ENCODE measurements around the gene GP5. TPM values are rescaled to one million over a fixed set of nuclear protein-coding genes. Genes with fewer than 3 reads are reported as not detected.

The GP5 gene
- total RNA-seq, 2 donors from 2014 or later = 0.14 TPM; not detected in 1

- Histone ChIP-seq H3K36me3 (no peaks in the 10 kb centered on the region), H3K9me3 (no peaks in the 10 kb centered on the region), H3K4me1 (ENCODE audit: control insufficient read depth in 1 of 2, low read depth in 2 of 2) (peaks cover 8 to 13% of the 10 kb centered on the region in 2 donors), H3K4me3 (no peak overlapping the region), H3K27ac (no peak overlapping the region), H3K27me3 (replicated peaks; ENCODE audit: insufficient read depth) (no peaks in the 10 kb centered on the region)
- DNase-seq (ENCODE audit: low spot score) (no peak), ATAC-seq (ENCODE audit: insufficient number of reproducible peaks, low FRiP score, low read depth) (no peak)
- TF ChIP-seq CTCF (IDR thresholded peaks at IDR 0.05) = no peak
Measured at GRCh38 chr3:194395778-194396538, 3.1 kb downstream of the GP5 start.

- Histone ChIP-seq H3K9me3 (no peaks in the 10 kb centered on the region), H3K36me3 (no peaks in the 10 kb centered on the region), H3K27me3 (replicated peaks; ENCODE audit: insufficient read depth) (no peaks in the 10 kb centered on the region), H3K27ac (no peak overlapping the region), H3K4me3 (no peak overlapping the region), H3K4me1 (ENCODE audit: control insufficient read depth in 1 of 2, low read depth in 2 of 2) (peaks cover 8 to 13% of the 10 kb centered on the region in 2 donors)
- no peak for DNase-seq (ENCODE audit: low spot score)
- TF ChIP-seq CTCF (IDR thresholded peaks at IDR 0.05) = no peak
- no peak for ATAC-seq (ENCODE audit: insufficient number of reproducible peaks, low FRiP score, low read depth)
Measured at GRCh38 chr3:194395212-194395611, 3.9 kb downstream of the GP5 start.

GRCh38 chr3:194392576-194392975, 6.5 kb downstream of the GP5 start:
- H3K27ac ChIP-seq = no peak overlapping the region

DNA sequence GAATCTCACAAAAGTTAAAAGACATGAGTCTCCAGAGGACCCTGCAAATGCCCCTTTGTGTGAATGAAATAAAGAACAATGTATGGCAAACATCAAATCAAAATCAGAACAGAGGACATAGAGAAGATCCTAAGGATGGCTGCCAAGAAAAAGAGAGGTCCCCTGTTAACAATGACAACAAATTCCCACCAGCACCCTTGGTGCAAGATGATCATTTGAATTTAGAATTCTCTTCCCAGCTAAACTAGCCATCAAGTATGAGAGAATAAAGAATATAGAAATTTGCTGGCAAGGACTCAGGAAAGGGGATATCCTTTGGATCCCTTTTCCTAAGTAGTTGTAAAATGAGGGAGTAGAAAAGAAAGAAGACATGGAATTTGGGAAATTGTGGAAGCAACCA, 8.2 kb downstream of the GP5 start:
- no peak for TF ChIP-seq CTCF (IDR thresholded peaks at IDR 0.05)
- Histone ChIP-seq H3K9me3 (no peaks in the 10 kb centered on the region), H3K36me3 (no peaks in the 10 kb centered on the region), H3K27ac (no peak overlapping the region), H3K4me3 (no peak overlapping the region), H3K4me1 (ENCODE audit: control insufficient read depth in 1 of 2, low read depth in 2 of 2) (no peaks in the 10 kb centered on the region), H3K27me3 (replicated peaks; ENCODE audit: insufficient read depth) (no peaks in the 10 kb centered on the region)
- ATAC-seq (ENCODE audit: insufficient number of reproducible peaks, low FRiP score, low read depth) = no peak
- no peak for DNase-seq (ENCODE audit: low spot score)

More at GRCh38 chr3:194392576-194392975, 6.5 kb downstream of the GP5 start:
- Histone ChIP-seq H3K9me3 (no peaks in the 10 kb centered on the region), H3K4me1 (ENCODE audit: control insufficient read depth in 1 of 2, low read depth in 2 of 2) (peaks cover 7 to 8% of the 10 kb centered on the region in 2 donors), H3K27me3 (replicated peaks; ENCODE audit: insufficient read depth) (no peaks in the 10 kb centered on the region), H3K4me3 (no peak overlapping the region), H3K36me3 (no peaks in the 10 kb centered on the region)
- TF ChIP-seq CTCF (IDR thresholded peaks at IDR 0.05) = no peak
- no peak for ATAC-seq (ENCODE audit: insufficient number of reproducible peaks, low FRiP score, low read depth)
- DNase-seq (ENCODE audit: low spot score) = no peak

DNA sequence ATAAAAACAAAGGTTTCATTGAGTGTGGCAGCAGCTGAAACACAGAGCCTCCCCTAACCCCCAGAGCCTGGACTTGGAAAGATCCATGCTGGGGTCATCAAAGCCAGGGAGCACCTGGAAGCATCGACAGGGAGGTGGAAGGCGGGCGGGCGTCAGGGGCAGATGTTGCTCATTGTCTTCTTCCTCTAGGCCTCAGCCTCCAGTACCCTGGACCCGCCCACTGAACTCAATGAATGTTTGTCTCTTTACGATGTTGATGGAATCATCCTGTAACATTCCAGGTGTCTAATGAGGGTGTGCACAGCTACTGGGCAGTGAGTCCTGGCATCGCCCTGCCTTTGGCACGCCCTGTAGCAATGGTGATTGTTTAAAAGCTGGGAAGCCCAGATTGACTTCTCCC, 9.8 kb downstream of the GP5 start:
- Histone ChIP-seq H3K36me3 (no peaks in the 10 kb centered on the region), H3K27ac (no peak overlapping the region), H3K27me3 (replicated peaks; ENCODE audit: insufficient read depth) (no peaks in the 10 kb centered on the region), H3K9me3 (no peaks in the 10 kb centered on the region), H3K4me3 (no peak overlapping the region), H3K4me1 (ENCODE audit: control insufficient read depth in 1 of 2, low read depth in 2 of 2) (no peaks in the 10 kb centered on the region)
- no peak for TF ChIP-seq CTCF (IDR thresholded peaks at IDR 0.05)
- ATAC-seq (ENCODE audit: insufficient number of reproducible peaks, low FRiP score, low read depth) = no peak
- no peak for DNase-seq (ENCODE audit: low spot score)

Data from thoracic aorta (tissue), 2 donors.